Measurements from ENCODE around the gene LUC7L.
"Not testable (repeated sequence)": the region's sequence is repeated elsewhere in the genome, so short reads cannot be mapped to it uniquely, and the experiment has no call there.

The LUC7L gene

DNA sequence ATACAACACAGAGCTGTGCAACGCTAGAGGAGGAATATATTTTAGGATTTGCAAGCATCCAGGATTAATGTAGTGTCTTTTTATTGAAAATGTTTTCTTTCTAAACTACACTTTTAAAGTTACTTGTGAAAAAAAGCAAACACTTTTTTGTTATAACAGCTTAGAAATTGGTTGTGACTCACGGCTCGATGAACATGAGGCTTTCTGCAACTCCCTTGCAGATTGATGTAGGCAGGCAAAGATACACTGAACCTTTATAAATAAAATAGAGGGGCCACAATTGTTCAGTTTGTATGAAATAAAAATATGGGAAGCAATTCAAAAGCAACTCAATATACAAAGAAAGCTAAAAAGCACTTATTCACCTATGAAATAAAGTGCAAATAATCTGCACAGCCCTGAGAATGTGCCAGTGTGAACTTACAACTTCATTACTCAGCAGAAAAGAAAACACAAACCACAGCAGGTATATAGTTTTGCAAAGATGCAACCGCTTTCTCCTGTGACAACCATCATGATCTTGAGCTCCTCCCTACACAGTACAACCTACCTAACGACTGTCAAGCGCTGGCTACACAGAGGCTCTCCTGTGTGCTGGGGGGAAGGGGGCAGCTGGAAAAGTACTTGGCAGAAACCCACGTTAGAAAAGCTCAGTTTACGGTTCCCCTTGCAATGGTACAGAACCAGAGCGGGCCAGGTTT, 948 bp downstream of the LUC7L start:
- peak in 1 of 5 experiments; percentile 80 for DNase-seq

DNA sequence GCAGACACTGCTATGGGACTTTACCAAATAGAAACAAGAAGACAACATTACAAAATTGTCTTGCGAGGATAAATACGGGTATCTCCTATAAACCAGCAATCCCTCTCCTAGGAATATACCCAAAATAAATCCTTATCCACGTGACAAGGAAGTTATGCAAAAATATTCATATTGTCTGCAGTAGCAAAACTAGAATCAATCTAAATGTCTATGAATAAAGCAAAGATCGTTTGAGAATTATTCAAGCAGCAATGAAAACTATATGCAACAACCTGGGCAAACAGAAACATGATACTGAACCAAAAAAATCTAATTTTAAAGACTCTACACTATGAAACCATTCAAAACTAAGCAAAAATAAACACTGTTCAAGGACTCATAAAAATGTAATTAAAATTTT, 9.2 kb downstream of the LUC7L start:
- DNase-seq, result no peak

GRCh38 chr16:212999-213398, 16.2 kb downstream of the LUC7L start:
- no peak for DNase-seq

DNA sequence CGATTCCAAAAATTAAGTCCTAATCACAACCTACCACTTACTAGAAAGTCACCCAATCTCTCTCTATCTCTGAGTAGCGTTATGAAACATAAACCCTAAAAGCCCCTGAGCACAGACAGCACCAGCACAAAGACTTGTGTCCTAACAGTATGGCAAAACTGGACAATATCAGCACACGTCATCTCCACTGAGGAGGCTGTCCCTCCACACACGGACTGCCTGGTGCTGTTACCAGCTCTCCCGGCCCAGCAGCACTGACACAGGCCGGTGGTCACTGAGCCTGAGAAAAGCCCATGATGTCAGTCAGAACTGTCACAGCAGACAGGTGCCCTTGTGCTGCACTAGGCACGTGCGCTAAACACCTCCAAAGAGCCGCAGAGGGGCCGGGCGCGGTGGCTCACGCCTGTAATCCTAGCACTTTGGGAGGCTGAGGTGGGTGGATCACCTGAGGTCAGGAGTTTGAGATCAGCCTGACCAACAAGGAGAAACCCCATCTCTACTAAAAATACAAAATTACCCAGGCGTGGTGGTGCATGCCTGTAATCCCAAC, 17.5 kb downstream of the LUC7L start:
- not testable (repeated sequence) for DNase-seq

DNA sequence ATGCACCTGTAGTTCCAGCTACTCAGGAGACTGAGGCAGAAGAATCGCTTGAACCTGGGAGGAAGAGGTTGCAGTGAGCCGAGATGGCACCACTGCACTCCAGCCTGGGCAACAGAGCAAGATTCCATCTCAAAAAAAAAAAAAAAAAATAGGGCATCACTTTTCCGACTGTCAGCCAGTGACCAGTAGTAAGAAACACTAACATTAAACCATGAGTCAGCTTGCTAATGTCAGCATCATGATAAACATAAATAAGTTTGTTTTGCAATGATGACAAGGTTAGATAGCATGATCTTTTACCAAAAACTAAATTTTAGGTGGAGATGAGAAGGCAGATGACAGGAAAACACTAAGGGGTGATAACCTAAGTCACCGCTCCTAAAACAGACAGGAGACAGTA, 19.9 kb downstream of the LUC7L start:
- not testable (repeated sequence) for DNase-seq

- DNase-seq, result not testable (repeated sequence)
Measured at GRCh38 chr16:204046-204445, 25.2 kb downstream of the LUC7L start.

- no peak for DNase-seq
Measured at GRCh38 chr16:203246-203645, 26.0 kb downstream of the LUC7L start.

- no peak for DNase-seq
Measured at GRCh38 chr16:200388-200787, 28.9 kb downstream of the LUC7L start.

GRCh38 chr16:194516-194915, 34.7 kb downstream of the LUC7L start:
- no peak for DNase-seq

DNA sequence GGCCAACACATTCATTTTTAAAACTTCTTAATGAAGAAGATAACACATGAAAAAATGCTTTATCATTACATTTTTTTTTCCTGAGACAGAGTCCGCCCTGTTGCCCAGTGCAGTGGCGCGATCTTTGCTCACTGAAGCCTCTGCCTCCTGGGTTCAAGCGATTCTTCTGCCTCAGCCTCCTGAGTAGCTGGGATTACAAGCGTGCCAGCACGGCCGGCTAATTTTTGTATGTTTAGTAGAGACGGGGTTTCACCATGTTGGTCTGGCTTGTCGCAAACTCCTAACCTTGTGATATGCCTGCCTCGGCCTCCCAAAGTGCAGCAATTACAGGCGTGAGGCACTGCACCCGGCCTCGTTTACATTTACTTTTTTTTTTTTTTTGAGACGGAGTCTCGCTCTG, 35.8 kb downstream of the LUC7L start:
- no peak for DNase-seq

DNA sequence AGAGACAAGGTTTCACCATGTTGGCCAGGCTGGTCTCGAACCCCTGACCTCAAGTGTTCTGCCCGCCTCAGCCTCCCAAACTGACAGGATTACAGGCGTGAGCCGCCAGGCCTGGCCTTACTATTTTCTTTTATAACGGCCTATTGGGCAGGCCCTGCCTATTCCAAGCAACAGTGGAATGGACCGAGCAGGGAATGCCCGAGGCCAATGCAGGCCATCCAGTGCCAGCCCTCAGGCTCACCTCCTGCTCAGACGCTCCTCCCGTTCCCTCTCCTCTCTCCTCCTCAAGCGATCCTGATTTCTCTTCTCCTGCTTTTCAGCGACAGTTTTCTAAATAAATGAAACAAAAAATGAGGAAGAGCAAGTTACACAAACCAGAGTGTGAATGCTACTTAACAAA, 36.6 kb downstream of the LUC7L start:
- DNase-seq, result no peak

DNA sequence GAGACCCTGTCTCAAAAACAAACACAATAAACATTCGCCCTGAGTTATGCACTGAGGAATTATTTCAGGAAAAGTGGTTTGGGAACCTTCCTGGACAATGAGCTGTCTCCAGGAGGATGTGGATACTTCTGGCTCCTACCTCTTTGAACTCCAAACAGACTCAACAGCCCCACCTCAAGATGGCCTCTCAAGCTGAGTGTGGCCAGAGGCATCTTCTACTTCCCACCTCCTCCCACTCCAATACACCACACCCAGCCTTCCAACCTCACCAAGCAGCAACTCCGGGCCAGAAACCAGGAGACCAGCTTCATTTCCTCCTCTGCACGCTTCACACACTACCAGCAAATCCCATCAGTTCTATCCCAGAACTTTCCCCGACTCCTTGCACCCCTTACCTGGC, 37.4 kb downstream of the LUC7L start:
- DNase-seq, result no peak

- no peak for DNase-seq
Measured at GRCh38 chr16:189604-190186, 39.6 kb downstream of the LUC7L start.

DNA sequence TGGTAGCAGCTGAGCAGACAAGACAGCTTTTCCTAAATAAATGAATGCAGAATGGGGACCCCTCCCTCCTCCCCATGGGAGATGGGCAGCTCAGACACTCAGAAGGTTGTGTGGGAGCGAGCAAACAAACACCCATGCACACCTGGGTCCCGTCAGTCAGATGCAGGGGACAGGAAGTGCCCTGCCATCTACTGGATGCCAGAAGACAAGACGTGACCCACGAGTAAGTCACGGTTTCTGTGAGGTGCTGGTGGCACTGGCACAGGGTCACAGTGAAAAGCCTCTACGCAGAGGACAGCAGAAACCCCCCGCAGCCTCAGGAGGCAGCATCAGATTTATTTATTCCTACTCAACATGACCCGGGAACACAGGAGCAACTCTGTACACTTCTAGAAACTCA, 40.6 kb downstream of the LUC7L start:
- peak in 1 of 5 experiments; percentile 51 for DNase-seq

- no peak for DNase-seq
Measured at GRCh38 chr16:187330-187729, 41.9 kb downstream of the LUC7L start.

GRCh38 chr16:185691-186090, 43.6 kb downstream of the LUC7L start:
- DNase-seq, result no peak

DNA sequence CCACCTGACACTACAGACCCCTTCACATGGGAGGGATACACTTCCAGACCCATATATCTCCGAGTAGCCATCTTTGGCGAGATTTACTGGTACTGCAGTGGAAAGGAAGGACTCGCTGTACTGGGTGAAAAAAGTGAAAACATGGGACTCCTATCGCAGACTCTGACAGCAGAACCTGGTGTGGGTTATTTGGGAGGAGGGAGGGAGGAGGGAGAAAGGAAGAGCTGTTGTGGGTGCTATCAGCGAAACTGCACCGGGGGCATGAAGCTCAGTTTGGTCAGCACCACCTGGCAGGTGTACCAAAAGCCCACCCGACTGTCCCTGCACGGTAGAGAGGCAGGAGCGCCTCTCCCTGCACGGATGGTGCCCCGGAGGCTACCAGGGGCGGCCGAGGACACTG, 44.0 kb downstream of the LUC7L start:
- DNase-seq, result no peak

- DNase-seq, result no peak
Measured at GRCh38 chr16:183005-183404, 46.2 kb downstream of the LUC7L start.

DNA sequence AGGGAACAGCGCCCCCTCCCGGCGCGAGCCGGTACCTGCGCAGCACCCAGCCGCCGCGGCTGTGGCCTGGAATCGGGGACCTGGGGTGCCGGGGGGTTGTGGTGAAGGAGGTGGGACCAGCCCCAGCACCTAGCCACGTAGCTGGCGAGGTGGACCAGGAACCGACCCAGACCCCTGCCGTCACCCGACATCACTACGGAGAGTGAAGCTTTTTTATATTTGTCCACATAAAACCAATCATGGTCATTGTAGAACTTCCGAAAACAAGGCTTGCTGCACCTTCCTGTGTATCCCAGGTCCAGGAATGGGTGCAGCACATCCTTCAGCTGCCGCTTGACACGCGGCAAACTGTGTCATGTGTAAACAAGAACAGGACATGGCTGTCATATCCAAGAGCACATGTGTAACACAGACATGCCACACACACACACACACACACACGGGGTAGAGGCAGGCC, 47.7 kb downstream of the LUC7L start:
- DNase-seq, result peak in 1 of 5 experiments; percentile 26

DNA sequence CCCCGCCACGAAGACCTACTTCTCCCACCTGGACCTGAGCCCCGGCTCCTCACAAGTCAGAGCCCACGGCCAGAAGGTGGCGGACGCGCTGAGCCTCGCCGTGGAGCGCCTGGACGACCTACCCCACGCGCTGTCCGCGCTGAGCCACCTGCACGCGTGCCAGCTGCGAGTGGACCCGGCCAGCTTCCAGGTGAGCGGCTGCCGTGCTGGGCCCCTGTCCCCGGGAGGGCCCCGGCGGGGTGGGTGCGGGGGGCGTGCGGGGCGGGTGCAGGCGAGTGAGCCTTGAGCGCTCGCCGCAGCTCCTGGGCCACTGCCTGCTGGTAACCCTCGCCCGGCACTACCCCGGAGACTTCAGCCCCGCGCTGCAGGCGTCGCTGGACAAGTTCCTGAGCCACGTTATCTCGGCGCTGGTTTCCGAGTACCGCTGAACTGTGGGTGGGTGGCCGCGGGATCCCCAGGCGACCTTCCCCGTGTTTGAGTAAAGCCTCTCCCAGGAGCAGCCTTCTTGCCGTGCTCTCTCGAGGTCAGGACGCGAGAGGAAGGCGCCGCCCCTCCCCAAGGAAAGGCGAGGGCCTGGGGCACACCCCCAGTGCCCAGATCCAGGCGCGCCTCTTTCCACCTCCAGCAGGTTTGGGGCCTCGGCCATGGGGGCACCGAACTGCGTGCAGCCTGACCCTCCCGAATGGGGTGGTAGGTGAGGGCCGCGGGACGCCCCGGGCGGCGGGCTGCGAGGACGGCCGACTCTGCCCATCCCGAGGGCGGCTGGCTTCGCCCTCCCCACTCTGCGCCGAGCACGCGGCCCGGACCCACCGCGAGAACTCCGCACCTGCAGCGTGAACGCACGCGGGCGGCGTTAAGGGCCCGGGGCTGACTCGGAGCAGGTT, 48.3 kb downstream of the LUC7L start:
- peak; percentile 70 to 86 (median 77) for DNase-seq

GRCh38 chr16:180101-180675, 49.1 kb downstream of the LUC7L start, which contains the start of gene HBQ1:
Gene HBQ1 (plus strand): TSS chr16:180459. CDS start chr16:180487, 28 bp downstream.
- peak in 1 of 5 experiments; percentile 23 for DNase-seq

DNA sequence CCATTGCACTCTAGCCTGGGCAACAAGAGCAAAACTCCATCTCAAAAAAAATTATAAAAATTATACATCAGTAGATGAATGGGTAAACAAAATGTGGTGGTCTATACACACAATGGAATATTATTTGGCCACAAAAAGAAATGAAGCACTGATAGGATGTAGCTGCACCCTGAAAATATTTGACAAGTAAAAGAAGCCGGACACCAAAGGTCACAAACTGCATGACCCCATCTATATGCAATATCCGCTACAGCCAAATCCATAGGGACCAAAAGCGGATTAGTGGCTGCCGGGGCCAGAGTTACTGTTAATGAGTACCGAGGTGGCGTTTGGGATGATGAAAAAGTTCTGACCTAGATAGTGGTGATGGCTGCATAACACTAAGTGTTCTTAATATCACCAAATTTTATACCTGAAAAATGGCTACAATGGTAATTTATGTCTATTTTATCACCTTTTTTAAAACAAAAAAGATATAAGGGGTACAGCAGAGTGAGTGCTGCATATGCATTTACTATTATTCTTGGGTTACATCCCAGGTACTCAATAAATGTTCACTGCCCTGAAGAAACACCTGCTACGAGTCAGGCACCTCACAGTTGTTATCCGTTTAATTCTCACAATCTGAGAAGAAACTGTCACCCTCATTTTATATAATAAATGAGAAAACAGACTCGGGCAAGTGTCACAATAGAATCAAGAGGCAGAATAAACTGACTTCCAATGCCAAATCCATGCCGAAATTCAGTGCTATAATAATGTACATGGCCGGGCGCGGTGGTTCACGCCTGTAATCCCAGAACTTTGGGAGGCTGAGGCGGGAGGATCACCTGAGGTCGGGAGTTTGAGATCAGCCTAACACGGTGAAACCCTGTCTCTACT, 49.8 kb downstream of the LUC7L start:
- DNase-seq, result no peak
